ENCODE measurements around the gene TENT4A. TPM values are rescaled to one million over a fixed set of nuclear protein-coding genes. Genes with fewer than 3 reads are reported as not detected.

Gene TENT4A
- total RNA-seq, 2 donors from 2014 or later = 17.1 to 21.9 TPM

DNA sequence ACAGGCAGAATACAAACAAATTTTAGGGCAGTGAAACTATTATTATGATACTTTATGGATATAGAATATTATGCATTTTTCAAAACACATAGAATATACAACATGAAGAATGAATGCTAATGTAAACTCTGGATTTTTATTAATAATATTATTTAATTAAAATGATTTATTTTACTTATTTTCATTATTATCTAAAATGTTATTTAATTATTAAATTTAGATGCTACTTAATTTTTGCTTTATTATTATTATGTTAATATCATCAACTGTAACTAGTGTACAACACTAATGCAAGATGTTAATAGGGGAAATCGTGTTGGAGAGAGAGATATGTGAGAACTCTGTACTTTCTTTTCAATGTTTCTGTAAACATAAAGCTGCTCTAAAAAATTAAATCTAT is 39.3 kb upstream of the TENT4A start:
- TF ChIP-seq, protein P1, sequence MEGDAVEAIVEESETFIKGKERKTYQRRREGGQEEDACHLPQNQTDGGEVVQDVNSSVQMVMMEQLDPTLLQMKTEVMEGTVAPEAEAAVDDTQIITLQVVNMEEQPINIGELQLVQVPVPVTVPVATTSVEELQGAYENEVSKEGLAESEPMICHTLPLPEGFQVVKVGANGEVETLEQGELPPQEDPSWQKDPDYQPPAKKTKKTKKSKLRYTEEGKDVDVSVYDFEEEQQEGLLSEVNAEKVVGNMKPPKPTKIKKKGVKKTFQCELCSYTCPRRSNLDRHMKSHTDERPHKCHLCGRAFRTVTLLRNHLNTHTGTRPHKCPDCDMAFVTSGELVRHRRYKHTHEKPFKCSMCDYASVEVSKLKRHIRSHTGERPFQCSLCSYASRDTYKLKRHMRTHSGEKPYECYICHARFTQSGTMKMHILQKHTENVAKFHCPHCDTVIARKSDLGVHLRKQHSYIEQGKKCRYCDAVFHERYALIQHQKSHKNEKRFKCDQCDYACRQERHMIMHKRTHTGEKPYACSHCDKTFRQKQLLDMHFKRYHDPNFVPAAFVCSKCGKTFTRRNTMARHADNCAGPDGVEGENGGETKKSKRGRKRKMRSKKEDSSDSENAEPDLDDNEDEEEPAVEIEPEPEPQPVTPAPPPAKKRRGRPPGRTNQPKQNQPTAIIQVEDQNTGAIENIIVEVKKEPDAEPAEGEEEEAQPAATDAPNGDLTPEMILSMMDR (IDR thresholded peaks at IDR 0.05) = no peak
- Histone ChIP-seq H3K4me3 (no peak overlapping the region), H3K9me3 (no peaks in the 10 kb centered on the region), H3K9ac (ENCODE audit: low read depth in 2 of 2, low read length in 2 of 2) (no peak overlapping the region), H3K36me3 (no peaks in the 10 kb centered on the region), H3K27me3 (no peaks in the 10 kb centered on the region), H3K4me1 (no peaks in the 10 kb centered on the region), H3K27ac (no peak overlapping the region)
- DNase-seq = no peak
- intact Hi-C loops (cut with DNase I) = no loop called here

DNA sequence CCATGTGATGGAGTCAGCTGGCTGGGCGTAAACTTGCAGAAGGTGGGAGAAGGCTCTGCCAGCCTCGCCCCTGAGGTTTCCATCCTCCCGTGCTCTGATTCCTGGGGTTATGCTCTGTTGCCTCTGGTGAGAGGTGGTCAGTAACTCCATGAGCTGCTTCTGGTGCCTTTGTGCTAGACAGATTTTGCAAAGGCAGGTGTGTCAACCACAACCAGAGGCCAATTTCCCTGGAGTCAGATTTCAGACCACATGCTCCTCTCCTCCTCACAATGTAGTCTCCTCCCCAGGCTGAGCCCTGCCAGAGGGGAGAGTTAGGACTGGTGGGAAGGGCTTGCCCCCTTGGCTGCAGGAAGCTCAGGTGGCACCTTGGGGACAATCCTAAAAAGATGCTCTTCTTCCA is 38.8 kb upstream of the TENT4A start:
- H3K4me1 ChIP-seq = no peaks in the 10 kb centered on the region
- TF ChIP-seq, protein P1 (IDR thresholded peaks at IDR 0.05) = no peak
- no peaks in the 10 kb centered on the region for H3K9me3 ChIP-seq
- intact Hi-C loops (cut with DNase I) = no loop called here
- DNase-seq = no peak
- H3K27ac ChIP-seq = no peak overlapping the region
- H3K9ac ChIP-seq (ENCODE audit: low read depth in 2 of 2, low read length in 2 of 2) = no peak overlapping the region
- no peaks in the 10 kb centered on the region for H3K36me3 ChIP-seq
- no peak overlapping the region for H3K4me3 ChIP-seq
- no peaks in the 10 kb centered on the region for H3K27me3 ChIP-seq

DNA sequence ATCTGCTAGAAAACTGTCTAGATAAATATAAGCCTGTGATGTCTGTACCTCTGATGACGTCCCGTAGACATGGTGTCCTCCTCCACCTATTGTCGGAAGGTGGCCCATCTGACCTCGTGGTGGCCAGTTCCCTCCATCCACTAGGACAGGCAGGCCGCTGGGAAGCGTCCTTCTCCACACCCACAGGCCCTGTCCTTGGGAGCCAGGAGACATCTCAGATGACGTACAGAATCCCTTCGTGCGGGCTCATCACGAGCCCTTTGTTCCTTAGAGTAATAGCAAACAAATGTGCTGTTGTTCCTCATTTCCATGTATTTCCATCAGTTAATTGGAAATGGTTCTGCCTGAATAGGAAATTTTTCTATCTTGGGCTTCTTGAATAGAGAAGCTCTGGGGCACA is 38.3 kb upstream of the TENT4A start:
- no peaks in the 10 kb centered on the region for H3K36me3 ChIP-seq
- no peak overlapping the region for H3K27ac ChIP-seq
- TF ChIP-seq, protein P1 (IDR thresholded peaks at IDR 0.05) = no peak
- H3K4me1 ChIP-seq = no peaks in the 10 kb centered on the region
- no peaks in the 10 kb centered on the region for H3K27me3 ChIP-seq
- DNase-seq = no peak
- intact Hi-C loops (cut with DNase I) = no loop called here
- H3K9me3 ChIP-seq = no peaks in the 10 kb centered on the region
- no peak overlapping the region for H3K9ac ChIP-seq (ENCODE audit: low read depth in 2 of 2, low read length in 2 of 2)
- no peak overlapping the region for H3K4me3 ChIP-seq

DNA sequence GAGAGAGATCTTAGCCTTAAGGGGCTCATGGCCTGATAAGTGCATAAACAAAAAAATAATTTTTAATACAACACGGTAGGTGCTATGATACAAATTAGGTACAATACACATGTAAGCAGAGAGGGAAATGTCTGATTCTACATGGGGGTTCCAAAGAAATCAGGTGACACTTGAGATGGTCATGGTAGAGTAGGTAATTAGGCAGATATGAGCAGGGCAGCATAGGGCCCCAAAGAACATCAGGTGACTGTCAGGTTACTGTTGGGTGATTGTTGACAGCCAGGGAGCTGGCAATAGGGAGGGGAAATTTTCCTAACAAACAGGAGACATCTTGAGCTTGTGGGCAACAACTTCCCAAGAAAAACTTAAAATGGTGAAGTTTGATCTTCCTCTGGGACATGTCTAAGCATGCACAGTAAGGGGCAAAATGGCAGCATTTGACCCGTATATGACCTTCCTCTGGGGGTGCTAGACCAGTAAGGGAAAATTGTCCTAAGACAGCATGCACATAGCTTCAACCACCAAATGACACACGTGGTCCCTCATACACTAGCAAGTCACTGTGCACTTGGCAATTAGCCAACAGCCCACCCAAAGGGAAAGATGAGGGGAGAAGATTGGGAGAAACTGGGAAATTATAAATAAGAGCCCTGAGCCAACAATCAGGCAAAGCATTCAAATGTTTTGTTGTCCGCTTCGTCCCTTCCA is 37.3 kb upstream of the TENT4A start:
- Histone ChIP-seq H3K9me3 (no peaks in the 10 kb centered on the region), H3K4me3 (no peak overlapping the region), H3K4me1 (no peaks in the 10 kb centered on the region), H3K27me3 (no peaks in the 10 kb centered on the region), H3K27ac (no peak overlapping the region), H3K36me3 (no peaks in the 10 kb centered on the region), H3K9ac (ENCODE audit: low read depth in 2 of 2, low read length in 2 of 2) (no peak overlapping the region)
- DNase-seq = no peak
- TF ChIP-seq, protein P1 (IDR thresholded peaks at IDR 0.05) = no peak
- intact Hi-C loops (cut with DNase I) = no loop called here

DNA sequence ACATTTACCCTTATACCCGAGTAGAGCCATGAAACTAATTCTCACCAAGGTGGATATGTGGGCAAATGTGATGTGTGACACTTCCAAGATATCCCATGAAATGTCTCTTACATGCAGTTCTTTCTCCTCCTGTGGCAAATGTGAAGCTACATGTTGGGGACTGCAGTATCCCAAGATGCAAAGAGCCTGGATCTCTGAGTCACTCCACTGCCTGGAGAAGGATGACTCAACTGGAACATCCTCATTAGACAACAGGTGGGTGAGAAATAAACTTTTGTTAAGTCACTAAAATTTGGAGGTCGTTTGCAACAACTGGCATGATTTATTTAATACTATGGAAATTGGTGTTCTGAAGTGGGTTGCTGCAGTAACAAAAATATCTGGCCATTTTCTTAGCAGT is 36.5 kb upstream of the TENT4A start:
- H3K27me3 ChIP-seq = no peaks in the 10 kb centered on the region
- H3K9ac ChIP-seq (ENCODE audit: low read depth in 2 of 2, low read length in 2 of 2) = no peak overlapping the region
- intact Hi-C loops (cut with DNase I) = no loop called here
- H3K36me3 ChIP-seq = no peaks in the 10 kb centered on the region
- TF ChIP-seq, protein P1 (IDR thresholded peaks at IDR 0.05) = no peak
- H3K27ac ChIP-seq = no peak overlapping the region
- H3K4me3 ChIP-seq = no peak overlapping the region
- H3K4me1 ChIP-seq = no peaks in the 10 kb centered on the region
- H3K9me3 ChIP-seq = no peaks in the 10 kb centered on the region
- DNase-seq = no peak

All from colonic mucosa (tissue), 4 donors.